ENCODE results near the gene SOWAHC.
"Not testable (repeated sequence)": the region's sequence is repeated elsewhere in the genome, so short reads cannot be mapped to it uniquely, and the experiment has no call there.

SOWAHC gene, protein sequence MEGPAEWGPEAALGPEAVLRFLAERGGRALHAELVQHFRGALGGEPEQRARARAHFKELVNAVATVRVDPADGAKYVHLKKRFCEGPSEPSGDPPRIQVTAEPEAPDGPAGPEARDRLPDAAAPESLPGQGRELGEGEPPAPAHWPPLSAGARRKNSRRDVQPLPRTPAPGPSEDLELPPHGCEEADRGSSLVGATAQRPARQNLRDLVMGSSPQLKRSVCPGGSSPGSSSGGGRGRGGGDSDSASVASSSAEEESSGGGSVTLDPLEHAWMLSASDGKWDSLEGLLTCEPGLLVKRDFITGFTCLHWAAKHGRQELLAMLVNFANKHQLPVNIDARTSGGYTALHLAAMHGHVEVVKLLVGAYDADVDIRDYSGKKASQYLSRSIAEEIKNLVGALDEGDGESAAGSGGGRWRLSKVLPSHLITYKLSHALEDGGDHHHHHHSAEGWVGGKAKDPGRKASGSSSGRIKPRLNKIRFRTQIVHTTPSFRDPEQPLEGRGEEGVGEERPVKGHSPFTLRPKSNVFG

GRCh38 chr2:109613922-109614714, at the start of gene SOWAHC, which contains the start of gene SEPTIN10:
SOWAHC (plus strand) TSS chr2:109614364; CDS start chr2:109614490, 126 bp downstream.
SEPTIN10 (minus strand) TSS chr2:109613966; CDS start chr2:109613827, 139 bp downstream.
- DNase-seq, result no peak

GRCh38 chr2:109575373-109575772, 38.8 kb upstream of the SOWAHC start:
- DNase-seq, result no peak

- not testable (repeated sequence) for DNase-seq
These were observed 36.5 kb upstream of the SOWAHC start for GRCh38 chr2:109577630-109578029.

DNA sequence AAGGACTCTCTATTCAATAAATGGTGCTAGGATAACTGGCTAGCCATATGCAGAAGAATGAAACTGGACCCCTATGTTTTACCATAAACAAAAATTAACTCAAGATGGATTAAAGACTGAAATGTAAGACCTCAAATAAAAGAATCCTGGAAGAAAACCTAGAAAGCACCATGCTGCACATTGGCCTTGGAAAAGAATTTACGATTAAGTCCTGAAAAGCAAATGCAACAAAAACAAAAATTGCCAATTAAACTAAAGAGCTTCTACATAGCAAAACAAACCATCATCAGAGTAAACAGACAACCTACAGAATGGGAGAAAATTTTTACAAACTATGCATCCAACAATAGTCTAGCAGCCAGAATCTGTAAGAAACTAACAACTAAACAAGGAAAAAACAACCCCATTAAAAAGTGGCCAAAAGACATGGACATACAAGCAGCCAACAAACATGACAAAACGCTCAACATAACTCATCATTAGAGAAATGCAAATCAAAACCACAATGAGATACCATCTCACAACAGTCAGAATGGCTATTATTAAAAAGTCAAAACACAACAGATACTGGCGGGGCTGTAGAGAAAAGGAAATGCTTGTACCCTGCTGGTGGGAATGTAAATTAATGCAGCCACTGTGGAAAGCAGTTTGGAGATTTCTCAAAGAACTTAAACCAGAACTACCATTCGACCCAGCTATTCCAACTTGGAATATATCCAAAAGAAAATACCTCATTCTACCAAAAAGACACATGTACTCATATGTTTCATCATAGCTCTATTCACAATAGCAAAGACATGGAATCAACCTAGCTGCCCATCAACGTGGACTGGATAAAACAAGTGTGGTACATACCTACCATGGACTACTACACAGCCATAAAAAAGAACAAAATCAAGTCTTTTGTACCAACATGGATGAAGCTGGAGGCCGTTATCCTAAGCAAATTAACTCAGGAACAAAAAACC, 31.0 kb upstream of the SOWAHC start:
- DNase-seq, result no peak

DNA sequence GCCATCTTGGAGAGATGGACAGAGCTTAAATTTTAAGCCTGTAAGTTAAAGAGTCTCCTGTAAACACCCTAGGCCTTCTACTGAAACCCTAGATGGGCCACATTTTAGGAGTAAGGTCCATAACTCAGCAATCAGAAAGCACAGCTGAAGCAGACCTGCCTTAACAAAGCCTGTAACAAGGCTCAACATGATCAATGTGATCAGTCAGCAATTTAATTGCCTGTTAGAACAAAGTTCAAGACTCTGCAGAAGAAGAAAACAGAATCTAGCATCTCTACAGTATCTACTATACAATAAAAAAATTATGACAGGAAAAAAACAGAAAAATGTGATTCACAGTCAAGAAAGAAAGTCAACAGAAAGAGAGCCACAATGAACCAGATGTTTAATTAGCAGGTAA, 27.5 kb upstream of the SOWAHC start:
- DNase-seq, result no peak

DNA sequence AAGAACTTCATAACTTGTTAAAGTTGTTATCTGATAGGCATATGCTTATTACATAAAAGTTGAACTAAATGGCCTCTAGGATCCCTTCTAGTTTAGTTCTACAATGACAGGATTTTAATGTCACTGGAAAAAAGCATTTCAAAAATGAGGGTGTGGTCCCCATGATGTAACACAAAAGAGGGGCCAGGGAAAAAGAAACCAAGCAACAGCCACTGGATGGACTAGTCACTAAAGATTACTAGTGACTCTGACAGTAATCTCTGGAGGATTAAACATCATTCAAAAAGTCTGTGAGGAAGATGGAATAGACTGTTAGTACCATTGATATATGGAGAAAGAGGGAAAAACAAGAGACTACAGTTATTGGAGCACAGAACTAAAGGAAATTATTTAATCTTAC, 23.0 kb upstream of the SOWAHC start:
- DNase-seq, result no peak

GRCh38 chr2:109592905-109593304, 21.3 kb upstream of the SOWAHC start:
- DNase-seq, result no peak

DNA sequence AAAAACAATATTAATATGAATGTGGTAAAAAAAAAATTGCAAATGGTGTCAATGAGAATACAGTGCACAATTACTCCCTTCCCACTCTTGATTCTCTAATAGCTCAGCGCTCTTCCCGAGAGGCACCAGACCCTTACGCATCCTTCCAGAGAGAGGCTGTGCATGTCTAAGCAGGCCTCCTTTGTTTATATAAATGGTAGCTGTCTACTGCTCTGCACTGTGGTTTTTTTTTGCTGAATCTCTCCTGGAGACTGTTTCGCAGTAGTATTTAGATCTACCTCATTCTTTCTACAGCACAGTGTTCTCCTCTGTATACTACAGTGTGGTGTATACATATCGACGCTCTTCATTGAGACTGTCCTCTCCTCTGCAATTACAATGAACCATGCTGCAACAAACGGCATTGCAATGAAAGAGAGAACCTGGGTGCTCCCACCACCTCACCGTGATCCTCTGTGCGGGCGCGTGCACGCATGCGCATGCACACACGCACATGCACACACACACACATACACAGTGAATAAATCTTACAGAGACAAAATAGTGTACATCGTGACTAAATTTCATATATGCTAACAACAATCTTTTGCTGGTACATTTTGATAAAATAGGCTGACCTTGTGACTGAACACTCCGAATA, 19.8 kb upstream of the SOWAHC start:
- no peak for DNase-seq

DNA sequence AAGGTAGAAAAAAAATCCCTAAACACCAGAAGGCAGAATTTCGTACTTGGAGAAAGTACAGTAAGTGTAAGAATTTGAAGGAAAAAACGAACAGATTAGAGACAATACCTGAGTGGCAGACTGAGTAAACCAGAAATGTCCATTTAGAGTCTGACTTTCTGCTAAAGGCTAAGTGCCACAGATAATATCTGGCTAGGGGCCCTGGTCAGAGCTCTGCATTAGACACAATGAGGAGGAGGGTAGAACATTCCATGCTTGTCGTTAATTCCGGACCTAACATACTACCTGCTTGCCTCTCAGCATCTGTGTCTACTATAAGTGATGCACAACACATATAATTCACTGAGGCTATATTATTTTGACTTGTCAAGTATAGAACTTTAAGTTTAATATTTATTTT, 18.5 kb upstream of the SOWAHC start:
- DNase-seq, result no peak

DNA sequence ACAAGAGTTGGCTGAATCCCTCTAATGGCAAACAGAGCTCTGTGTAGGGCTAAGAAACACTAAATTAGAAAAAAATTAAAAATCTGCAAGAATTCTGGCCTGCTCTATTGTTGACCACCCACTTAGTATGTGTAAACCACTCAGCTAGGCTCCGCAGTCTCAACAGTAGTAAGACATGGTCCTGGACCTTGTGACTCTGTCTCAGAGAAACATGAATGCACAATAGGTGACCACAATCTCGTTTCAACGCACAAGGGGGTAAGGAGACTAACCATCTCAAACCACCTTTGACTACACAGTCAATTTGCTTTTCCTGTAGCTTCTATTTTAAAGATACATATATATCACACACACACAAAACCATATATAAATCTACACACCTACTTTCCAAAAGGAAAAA, 16.9 kb upstream of the SOWAHC start:
- DNase-seq, result no peak

- no peak for DNase-seq
These were observed 12.4 kb upstream of the SOWAHC start for GRCh38 chr2:109601783-109602182.

- DNase-seq, result no peak
These were observed 11.5 kb upstream of the SOWAHC start for GRCh38 chr2:109602617-109603188.

GRCh38 chr2:109604597-109604996, 9.6 kb upstream of the SOWAHC start:
- DNase-seq, result no peak

GRCh38 chr2:109607766-109608165, 6.4 kb upstream of the SOWAHC start:
- DNase-seq, result no peak

DNA sequence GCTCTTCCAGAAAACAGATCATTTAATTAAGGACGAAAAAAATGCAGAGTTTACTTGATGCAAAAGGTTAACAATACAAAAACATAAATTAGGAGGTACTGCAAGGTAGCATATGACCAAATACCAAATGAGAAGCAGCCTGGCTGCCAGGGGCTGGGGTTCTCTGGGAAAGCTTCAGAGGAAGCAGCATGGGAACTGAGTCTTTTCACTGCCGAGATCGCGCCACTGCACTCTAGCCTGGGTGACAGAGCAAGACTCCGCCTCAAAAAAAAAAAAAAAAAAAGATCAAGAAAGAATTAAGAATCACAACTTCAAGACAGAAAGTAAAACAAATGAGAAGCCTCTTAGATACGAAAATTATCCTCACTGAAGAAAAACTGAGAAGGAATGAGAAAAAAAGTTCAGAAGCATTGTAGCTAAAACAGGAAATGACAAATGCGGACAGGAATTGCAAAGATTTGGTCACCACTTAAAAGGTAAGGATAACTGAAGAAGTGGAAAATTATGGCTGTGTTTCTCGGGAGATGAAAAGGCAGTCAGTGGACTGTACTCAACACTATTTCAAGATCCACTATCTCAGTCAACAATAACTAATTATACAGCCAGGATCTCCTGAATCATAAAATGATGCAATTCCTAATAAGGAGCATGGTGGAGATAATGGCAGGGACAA, 4.7 kb upstream of the SOWAHC start:
- no peak for DNase-seq

DNA sequence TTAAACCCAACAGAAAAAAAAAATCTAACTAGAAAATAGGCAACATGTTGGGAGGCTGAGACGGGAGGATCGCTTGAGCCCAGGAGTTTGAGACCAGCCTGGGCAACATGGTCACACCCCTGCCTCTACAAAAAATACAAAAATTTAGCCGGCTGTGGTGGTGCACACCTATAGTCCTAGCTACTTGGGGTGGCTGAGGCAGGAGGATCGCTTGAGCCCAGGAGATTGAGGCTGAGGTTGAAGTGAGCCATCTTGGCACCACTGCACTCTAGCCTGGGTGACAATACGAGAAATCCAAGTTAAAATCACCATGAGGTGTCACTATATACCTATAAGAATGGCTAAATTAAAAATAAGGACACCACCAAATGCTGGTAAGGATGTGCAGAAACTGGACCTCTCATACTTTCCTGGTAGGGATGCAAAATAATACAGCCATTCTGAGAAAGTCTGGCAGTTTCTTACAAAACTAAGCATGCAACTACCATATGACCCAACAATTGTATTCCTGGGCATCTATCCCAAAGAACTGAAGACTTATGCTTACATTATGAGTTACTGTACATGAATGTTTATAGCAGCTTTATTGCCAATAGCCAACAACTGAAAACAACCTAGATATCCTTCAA, 2.6 kb upstream of the SOWAHC start:
- no peak for DNase-seq

GRCh38 chr2:109613081-109613921, 863 bp upstream of the SOWAHC start:
- DNase-seq, result no peak

DNA sequence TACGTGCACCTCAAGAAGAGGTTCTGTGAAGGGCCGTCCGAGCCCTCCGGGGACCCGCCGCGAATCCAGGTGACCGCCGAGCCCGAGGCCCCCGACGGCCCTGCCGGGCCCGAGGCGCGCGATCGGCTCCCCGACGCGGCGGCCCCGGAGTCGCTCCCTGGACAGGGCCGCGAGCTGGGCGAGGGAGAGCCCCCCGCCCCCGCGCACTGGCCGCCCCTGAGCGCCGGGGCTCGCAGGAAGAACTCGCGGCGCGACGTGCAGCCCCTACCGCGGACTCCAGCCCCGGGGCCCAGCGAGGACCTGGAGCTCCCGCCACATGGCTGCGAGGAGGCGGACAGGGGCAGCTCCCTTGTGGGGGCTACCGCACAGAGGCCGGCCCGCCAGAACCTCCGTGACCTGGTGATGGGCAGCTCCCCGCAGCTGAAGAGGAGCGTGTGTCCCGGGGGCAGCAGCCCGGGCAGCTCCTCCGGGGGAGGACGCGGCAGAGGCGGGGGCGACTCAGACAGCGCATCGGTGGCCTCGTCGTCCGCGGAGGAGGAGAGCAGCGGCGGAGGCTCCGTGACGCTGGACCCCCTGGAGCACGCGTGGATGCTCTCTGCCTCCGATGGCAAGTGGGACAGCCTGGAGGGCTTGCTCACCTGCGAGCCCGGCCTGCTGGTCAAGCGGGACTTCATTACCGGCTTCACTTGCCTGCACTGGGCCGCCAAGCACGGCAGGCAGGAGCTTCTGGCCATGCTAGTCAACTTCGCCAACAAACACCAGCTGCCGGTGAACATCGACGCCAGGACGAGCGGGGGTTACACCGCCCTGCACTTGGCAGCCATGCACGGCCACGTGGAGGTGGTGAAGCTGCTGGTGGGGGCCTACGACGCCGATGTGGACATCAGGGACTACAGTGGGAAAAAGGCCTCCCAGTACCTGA, 812 bp downstream of the SOWAHC start:
- DNase-seq, result no peak

All from KG1 (cell line).